Measurements from ENCODE around the gene PRR29.

- no peak for TF ChIP-seq CTCF (conservative IDR thresholded peaks at IDR 0.05; ENCODE audit: low read depth, low read length)
- no peak for TF ChIP-seq EZH2 (IDR thresholded peaks at IDR 0.05; ENCODE audit: borderline replicate concordance, low read depth, low read length, poor library complexity, severe bottlenecking)
These were observed 11.3 kb upstream of the PRR29 start for GRCh38 chr17:63986821-63987220.
